H1 (cell line): Measurements from ENCODE around the gene ARNT2. TPM values are rescaled to one million over a fixed set of nuclear protein-coding genes. Genes with fewer than 3 reads are reported as not detected.

Source experiments
- CTCF ChIA-PET: fragments of 300-600 bp; sonication (Branson Sonifier 250); formaldehyde crosslinking; loops from one replicate; lab custom pipeline; 2021; ENCODE audit not compliant: partially characterized antibody; lab: Charles Lee
- POLR2A ChIA-PET: fragments of 300-600 bp; sonication (Branson Sonifier 250); formaldehyde crosslinking; loops from one replicate; lab custom pipeline; 2021; ENCODE audit warnings: inconsistent platforms; ENCODE audit not compliant: partially characterized antibody; lab: Charles Lee
- DNase-seq, 2 experiments: peaks; one replicate each; pipeline versions ENCODE4 v3.0.0 to v3.0.0-alpha.2; 2010 to 2022; ENCODE audit warnings: low spot score in 2 of 2, low read depth in 1 of 2, mixed read lengths in 1 of 2
- FAIRE-seq: peaks from 2 replicates; lab custom pipeline; 2011; peaks lifted over from hg19 to GRCh38; lab: Jason Lieb, UNC
- H2AFZ ChIP-seq: 2 replicates; pipeline ENCODE4 v1.8.1; 2012; ENCODE audit warnings: low read length, inconsistent platforms
- H2AK5ac ChIP-seq: 2 replicates; pipeline ENCODE4 v1.6.1; 2013; ENCODE audit warnings: low read depth, low read length
- H2BK120ac ChIP-seq: replicated peaks from 2 replicates; pipeline ENCODE3; 2013; ENCODE audit warnings: low read depth, low read length, inconsistent platforms
- H2BK12ac ChIP-seq: 2 replicates; pipeline ENCODE4 v1.6.1; 2013; ENCODE audit warnings: low read depth, low read length
- H2BK15ac ChIP-seq: 2 replicates; pipeline ENCODE4 v1.6.1; 2013; ENCODE audit warnings: low read length
- H2BK20ac ChIP-seq: 2 replicates; pipeline ENCODE4 v1.6.1; 2013; ENCODE audit warnings: low read length
- H2BK5ac ChIP-seq: 2 replicates; pipeline ENCODE4 v1.6.1; 2013; ENCODE audit warnings: low read depth, low read length
- H3K14ac ChIP-seq: 2 replicates; pipeline ENCODE4 v1.6.1; 2013; ENCODE audit warnings: inconsistent platforms; ENCODE audit not compliant: insufficient read length
- H3K18ac ChIP-seq: 2 replicates; pipeline ENCODE4 v1.6.1; 2013; ENCODE audit warnings: low read length; ENCODE audit errors: extremely low read depth
- H3K23ac ChIP-seq: 2 replicates; pipeline ENCODE4 v1.6.1; 2013; ENCODE audit warnings: inconsistent platforms; ENCODE audit not compliant: insufficient read length
- H3K23me2 ChIP-seq: 2 replicates; pipeline ENCODE4 v1.6.1; 2013; ENCODE audit warnings: low read depth, low read length
- H3K27ac ChIP-seq: 2 replicates; pipeline ENCODE4 v1.6.1; 2011; ENCODE audit warnings: low read depth, low read length, inconsistent platforms
- H3K27me3 ChIP-seq, 4 experiments: replicated peaks in 1 of 4; 1 replicate in 1 of 4; 2 replicates in 3 of 4; pipeline versions ENCODE4 v1.6.1 to v1.8.1; 2011 to 2013; ENCODE audit warnings: low read length in 3 of 4, mild to moderate bottlenecking in 3 of 4, inconsistent platforms in 2 of 4, mixed read lengths in 2 of 4, moderate library complexity in 1 of 4; ENCODE audit not compliant: control insufficient read depth in 3 of 4, insufficient read depth in 3 of 4; ENCODE audit errors: extremely low read depth in 1 of 4
- H3K36me3 ChIP-seq, 4 experiments: 2 replicates each; pipeline versions ENCODE4 v1.6.1 to v1.8.1; 2011 to 2013; ENCODE audit warnings: mild to moderate bottlenecking in 4 of 4, low read length in 3 of 4, moderate library complexity in 2 of 4, control low read depth in 1 of 4, inconsistent platforms in 1 of 4; ENCODE audit not compliant: insufficient read depth in 4 of 4, control insufficient read depth in 2 of 4
- H3K4ac ChIP-seq: replicated peaks from 2 replicates; pipeline ENCODE3; 2013; ENCODE audit warnings: low read length, low read depth, mixed read lengths, inconsistent platforms; ENCODE audit not compliant: insufficient read length
- H3K4me1 ChIP-seq, 4 experiments: replicated peaks in 1 of 4; 1 replicate in 1 of 4; 2 replicates in 3 of 4; pipeline versions ENCODE4 v1.6.1 to v1.8.1; 2011 to 2013; ENCODE audit warnings: low read length in 3 of 4, inconsistent platforms in 2 of 4, mixed read lengths in 1 of 4; ENCODE audit not compliant: insufficient read depth in 4 of 4, control insufficient read depth in 3 of 4
- H3K4me2 ChIP-seq, 2 experiments: 2 replicates each; pipeline versions ENCODE4 v1.6.1 to v1.8.1; 2011 to 2013; ENCODE audit warnings: low read depth in 2 of 2, low read length in 2 of 2, control low read depth in 1 of 2, inconsistent platforms in 1 of 2, mild to moderate bottlenecking in 1 of 2; ENCODE audit not compliant: insufficient read depth in 1 of 2
- H3K4me3 ChIP-seq, 4 experiments: fragments of 200-600, 300-600 bp in 1 of 4; sonication (generic), shearing (Covaris generic), sonication (Bioruptor Twin) in 1 of 4; 2 replicates each; pipeline versions ENCODE4 v1.5.1 to v1.8.1; 2011 to 2016; ENCODE audit warnings: low read length in 4 of 4, low read depth in 3 of 4, control low read depth in 2 of 4, inconsistent platforms in 2 of 4, mild to moderate bottlenecking in 2 of 4, mixed read lengths in 1 of 4, moderate library complexity in 1 of 4; ENCODE audit not compliant: insufficient read depth in 2 of 4; ENCODE audit errors: extremely low read depth in 1 of 4
- H3K56ac ChIP-seq: replicated peaks from 2 replicates; pipeline ENCODE3; 2013; ENCODE audit warnings: low read depth, mild to moderate bottlenecking, mixed read lengths, low read length, inconsistent platforms; ENCODE audit not compliant: insufficient read length
- H3K79me1 ChIP-seq: 2 replicates; pipeline ENCODE4 v1.6.1; 2013; ENCODE audit warnings: low read depth, low read length, control low read depth
- H3K79me2 ChIP-seq, 2 experiments: 2 replicates each; pipeline versions ENCODE4 v1.6.1 to v1.8.1; 2012 to 2013; ENCODE audit warnings: low read length in 2 of 2, mild to moderate bottlenecking in 2 of 2, inconsistent platforms in 1 of 2; ENCODE audit not compliant: insufficient read depth in 2 of 2, control insufficient read depth in 1 of 2
- H3K9ac ChIP-seq, 4 experiments: replicated peaks in 1 of 4; 1 replicate in 1 of 4; 2 replicates in 3 of 4; pipeline versions ENCODE4 v1.6.1 to v1.8.1; 2011 to 2013; ENCODE audit warnings: low read depth in 3 of 4, low read length in 3 of 4, control low read depth in 2 of 4, mild to moderate bottlenecking in 2 of 4, moderate library complexity in 2 of 4, inconsistent platforms in 1 of 4; ENCODE audit errors: extremely low read depth in 1 of 4
- H3K9me3 ChIP-seq, 2 experiments: 2 replicates each; pipeline versions ENCODE4 v1.6.1 to v1.8.1; 2012 to 2013; ENCODE audit warnings: mild to moderate bottlenecking in 2 of 2, moderate library complexity in 2 of 2, control low read depth in 1 of 2, inconsistent platforms in 1 of 2, low read depth in 1 of 2, low read length in 1 of 2, mixed read lengths in 1 of 2; ENCODE audit not compliant: insufficient read depth in 2 of 2
- H4K20me1 ChIP-seq, 2 experiments: replicated peaks in 1 of 2; 2 replicates each; pipeline versions ENCODE3 to v1.8.1; 2011 to 2013; ENCODE audit warnings: inconsistent platforms in 2 of 2, low read length in 2 of 2, mild to moderate bottlenecking in 1 of 2; ENCODE audit not compliant: insufficient read depth in 2 of 2, control insufficient read depth in 1 of 2
- H4K5ac ChIP-seq: 2 replicates; pipeline ENCODE4 v1.6.1; 2013; ENCODE audit warnings: low read length, low read depth, mixed read lengths, inconsistent platforms; ENCODE audit not compliant: insufficient read length
- H4K8ac ChIP-seq: 2 replicates; pipeline ENCODE4 v1.8.0; 2013; ENCODE audit warnings: mild to moderate bottlenecking, moderate library complexity, low read length, inconsistent platforms; ENCODE audit not compliant: insufficient read depth; ENCODE audit errors: extremely low read depth
- H4K91ac ChIP-seq: replicated peaks from 2 replicates; pipeline ENCODE3; 2013; ENCODE audit warnings: low read length, mixed read lengths, inconsistent platforms; ENCODE audit not compliant: insufficient read length
- RNF2 ChIP-seq: fragments of 200-900, 300-1000 bp; sonication (generic); IDR thresholded peaks from 2 replicates; pipeline ENCODE4 v1.7.1; 2016; ENCODE audit warnings: borderline replicate concordance, low read depth, mild to moderate bottlenecking, antibody characterized with exemption, low read length; ENCODE audit not compliant: poor library complexity, severe bottlenecking; ENCODE audit errors: missing control alignments
- WGBS, 2 experiments: shearing (Covaris generic) in 1 of 2; methylation state at CpG; one replicate each; pipeline versions ENCODE4 v1.1.6 to v1.1.7; 2013 to 2015; ENCODE audit warnings: low lambda C conversion rate in 2 of 2, mixed read lengths in 2 of 2, inconsistent platforms in 1 of 2, low coverage in 1 of 2, missing lambda C conversion rate in 1 of 2; ENCODE audit not compliant: insufficient replicate concordance in 2 of 2, insufficient coverage in 1 of 2, insufficient read length in 1 of 2; ENCODE audit errors: extremely low coverage in 1 of 2, missing lambda C conversion rate in 1 of 2; 5-methylcytosine and 5-hydroxymethylcytosine counted together
- polyA plus RNA-seq, 7 experiments: library from polyadenylated mRNA; depleted of rRNA in 3 of 7; stranded (reverse) in 5 of 7; unstranded in 2 of 7; fragments of >200 nt in 5 of 7; fragments of 200-250 nt in 2 of 7; gene quantifications; 1 replicate in 5 of 7; 2 replicates in 1 of 7; 4 replicates in 1 of 7; pipeline versions ENCODE4 v1.2.1 to v1.2.3, GENCODE V29; 2011 to 2013; ENCODE audit warnings: missing spikeins in 2 of 7, mixed read lengths in 2 of 7
- total RNA-seq: library from RNA; stranded (reverse); fragmentation: NEBNext Ultra II Directional; extraction: Animal tissue kit (Norgen Biotek cat#: 25700); gene quantifications from 2 replicates; pipeline ENCODE4 v1.2.1, GENCODE V29; 2021

ARNT2 gene
- total and polyA plus RNA-seq, 2 of the 8 experiments (the other 6 are each of a cell fraction or from before 2014, with no cell fraction given) = 9.5 to 14.6 TPM

DNA sequence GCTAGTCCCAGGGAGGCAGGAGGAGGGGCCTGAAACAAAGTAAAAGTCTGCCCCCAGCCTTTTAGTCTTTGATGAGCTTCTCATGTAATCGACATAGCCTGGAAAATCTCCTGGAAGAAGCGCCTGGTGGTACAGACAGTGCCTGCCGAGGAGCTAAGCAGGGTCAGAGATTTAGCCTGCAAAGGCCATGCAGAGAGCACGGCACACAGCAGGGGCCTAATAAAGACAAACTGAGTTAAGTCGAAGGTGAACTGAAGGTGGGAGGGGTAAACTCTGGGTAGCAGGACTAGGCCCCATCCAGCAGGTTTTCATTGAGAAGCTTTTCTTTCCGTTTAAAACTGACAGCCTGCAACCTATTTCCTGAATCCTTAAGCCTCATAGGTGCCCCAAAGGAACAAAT is 175.4 kb downstream of the ARNT2 start:
- Histone ChIP-seq H3K4me3 (no peak overlapping the region), H3K27ac (no peak overlapping the region), H3K4me1 (no peaks in the 10 kb centered on the region; a peak in 1 of 7 replicates), H2BK15ac (no peak overlapping the region), H3K27me3 (no peaks in the 10 kb centered on the region), H3K9ac (no peak overlapping the region), H3K56ac (no peak overlapping the region), H4K20me1 (no peaks in the 10 kb centered on the region), H3K14ac (no peak overlapping the region), H3K23me2 (no peaks in the 10 kb centered on the region), H3K79me1 (no peaks in the 10 kb centered on the region; the same call in 1 of the 2 replicates), H2AK5ac (no peak overlapping the region), H2BK20ac (no peak overlapping the region), H2BK120ac (no peak overlapping the region), H3K23ac (no peak overlapping the region), H3K18ac (no peak overlapping the region), H3K9me3 (no peaks in the 10 kb centered on the region), H4K5ac (no peak overlapping the region), H3K36me3 (peaks cover 0 to 6% (median 0%) of the 10 kb centered on the region in 4 experiments; a peak in 4 of 8 replicates), H2BK12ac (no peak overlapping the region), H4K8ac (no peak overlapping the region), H3K79me2 (no peaks in the 10 kb centered on the region), H3K4me2 (no peak overlapping the region), H4K91ac (no peak overlapping the region), H3K4ac (no peak overlapping the region), H2BK5ac (no peak overlapping the region), H2AFZ (no peak overlapping the region)
- CTCF ChIA-PET = interaction anchor here (0.7 to 6.2 kb wide), 9 partner anchors 8 to 901 kb away, joined by 3 to 43 read pairs (median 4); partner anchors contain the start of gene CEMIP
- DNase-seq (no peak), FAIRE-seq (no peak)
- POLR2A ChIA-PET = interaction anchor here (1.0 kb wide), 1 partner anchor 9 kb away, joined by 3 read pairs; no protein-coding TSS in a partner anchor
- 92% methylated on average over 6 of the region's 6 CpGs; no CpG with 5 or more reads in 1 of the 2 experiments for WGBS, 2 experiments
- no peak for TF ChIP-seq RNF2
